Adrenal gland (tissue), 12 donors: ENCODE data around the gene PIANP. TPM values are rescaled to one million over a fixed set of nuclear protein-coding genes. Genes with fewer than 3 reads are reported as not detected.
"Not testable (repeated sequence)": the region's sequence is repeated elsewhere in the genome, so short reads cannot be mapped to it uniquely, and the experiment has no call there.

Experiments used
- DNase-seq, 7 donors: peaks; one replicate each; pipeline ENCODE4 v3.0.0-alpha.2; 2019 to 2020
- H3K27ac ChIP-seq, 5 donors: fragments of 200-600 bp; sonication (generic) in 4 of 5; 1 replicate in 3 of 5; 2 replicates in 2 of 5; pipeline versions ENCODE4 v1.5.1 to v1.8.0; 2016 to 2020; ENCODE audit warnings: mild to moderate bottlenecking in 1 of 5
- H3K27me3 ChIP-seq: fragments of 200-600 bp; 2 replicates; pipeline ENCODE4 v1.8.0; 2021
- H3K36me3 ChIP-seq, 2 donors: fragments of 200-600 bp; replicated peaks in 1 of 2; 1 replicate in 1 of 2; 2 replicates in 1 of 2; pipeline versions ENCODE4 v1.5.1 to v1.8.0; 2018 to 2022
- H3K4me1 ChIP-seq, 2 donors: fragments of 200-600 bp; replicated peaks in 1 of 2; 1 replicate in 1 of 2; 2 replicates in 1 of 2; pipeline versions ENCODE4 v1.5.1 to v1.8.0; 2018 to 2021
- H3K4me3 ChIP-seq, 4 donors: fragments of 200-600 bp; sonication (generic) in 3 of 4; one replicate each; pipeline ENCODE4 v1.5.1; 2016 to 2018
- H3K9me3 ChIP-seq, 3 donors: fragments of 200-600 bp; sonication (generic) in 1 of 3; replicated peaks in 1 of 3; 1 replicate in 2 of 3; 2 replicates in 1 of 3; pipeline versions ENCODE4 v1.5.1 to v1.8.0; 2016 to 2021
- CTCF ChIP-seq, 6 experiments: fragments of 450-650 bp in 4 of 6; fragments of 200-600 bp in 2 of 6; sonication (generic) in 1 of 6; IDR thresholded peaks; 1 replicate in 5 of 6; 2 replicates in 1 of 6; pipeline versions ENCODE4 v1.5.1 to v1.8.0; 2016 to 2021; ENCODE audit warnings: antibody characterized with exemption in 6 of 6, mild to moderate bottlenecking in 2 of 6, moderate library complexity in 1 of 6
- POLR2A ChIP-seq, 2 donors: fragments of 450-650 bp; IDR thresholded peaks; one replicate each; pipeline ENCODE4 v1.6.1; 2017; ENCODE audit warnings: antibody characterized with exemption in 2 of 2, mild to moderate bottlenecking in 2 of 2, moderate library complexity in 1 of 2
- WGBS, 4 donors: extraction: QIAGEN DNeasy Blood & Tissue Kit in 2 of 4; methylation state at CpG; one replicate each; pipeline versions ENCODE4 v1.1.5 to v1.1.7; 2013 to 2017; 5-methylcytosine and 5-hydroxymethylcytosine counted together
- intact Hi-C, 2 donors: fragments of 100-400 bp; cut with DNase I; formaldehyde crosslinking; loops; one replicate each; pipeline versions ENCODE4 v1.14.1 to v1.15.0; 2022 to 2023
- polyA plus RNA-seq, 3 donors: library from polyadenylated mRNA; stranded (reverse); fragments of 200-250 nt in 2 of 3; fragments of 350-450 nt in 1 of 3; fragmentation: Illumina TruSeq in 1 of 3; extraction: RNeasy Lipid Tissue Mini Kit (QIAGEN cat#74804) in 1 of 3; gene quantifications; one replicate each; pipeline ENCODE4 v1.2.3, GENCODE V29; 2013 to 2014
- total RNA-seq, 9 donors: library from RNA; depleted of rRNA in 4 of 9; stranded (reverse); fragments of >200 nt in 4 of 9; fragments of 120-200 nt in 1 of 9; fragmentation: NEBNext Ultra II Directional in 1 of 9; extraction: Animal tissue kit (Norgen Biotek cat#: 25700) in 1 of 9; gene quantifications; one replicate each; pipeline versions ENCODE4 v1.1.0 to v1.2.4, GENCODE V29; 2013 to 2023
- donor health status: healthy with polysubstance abuse.
- donor health status: Bipolar disorder and iron deficiency.
- donor health status: DM: yes; HTN: yes; CAD: no.
- donor health status: DM: no; HTN: no; CAD: no.
- donor health status: DM: no; HTN: no; CAD: no.
- donor health status: DM: yes; HTN: yes; CAD: no.

Gene PIANP
- total and polyA plus RNA-seq, 12 donors = 0.11 to 5.2 (median 0.96) TPM; not detected in 3

GRCh38 chr12:6745741-6746525 is 45.3 kb upstream of the PIANP start:
- Histone ChIP-seq H3K9me3 (no peaks in the 10 kb centered on the region), H3K4me1 (peaks cover 0 to 2% of the 10 kb centered on the region in 2 donors), H3K27me3 (no peaks in the 10 kb centered on the region), H3K36me3 (peaks cover 0 to 49% of the 10 kb centered on the region in 2 donors), H3K4me3 (no peak overlapping the region), H3K27ac (peak overlapping the region in 2 of 5 donors; percentile 5 to 81)
- WGBS, 4 donors = 62 to 65% (median 65%) methylated on average over 10 to 13 of the region's 13 CpGs
- intact Hi-C loops = loop anchor here in 1 of 2 donors (5.0 to 10.0 kb wide), 2 partner anchors 36 to 79 kb away; partner anchors contain the start of genes GPR162 and P3H3
- no peak for DNase-seq
- TF ChIP-seq CTCF (IDR thresholded peaks at IDR 0.05) (no peak), POLR2A (IDR thresholded peaks at IDR 0.05) (no peak)

GRCh38 chr12:6743300-6743699 is 42.7 kb upstream of the PIANP start:
- H3K27me3 ChIP-seq, DNase-seq, H3K9me3 ChIP-seq, H3K4me1 ChIP-seq, H3K4me3 ChIP-seq, H3K27ac ChIP-seq: not testable (repeated sequence)
- peaks cover 0 to 23% of the 10 kb centered on the region in 2 donors for H3K36me3 ChIP-seq
- intact Hi-C loops = loop anchor here in 1 of 2 donors (10.0 kb wide), 1 partner anchor 82 kb away; the partner anchor contains the start of genes GPR162 and P3H3
- 43 to 61% (median 51%) methylated on average over 7 of the region's 7 CpGs for WGBS, 4 donors

- H3K9me3 ChIP-seq = no peaks in the 10 kb centered on the region
- TF ChIP-seq POLR2A (IDR thresholded peaks at IDR 0.05) (no peak), CTCF (IDR thresholded peaks at IDR 0.05) (no peak)
- DNase-seq = no peak
- no peaks in the 10 kb centered on the region for H3K27me3 ChIP-seq
- H3K36me3 ChIP-seq = peaks cover 0 to 18% of the 10 kb centered on the region in 2 donors
- WGBS, 4 donors = 43 to 49% (median 45%) methylated on average over 3 of the region's 3 CpGs
- no peaks in the 10 kb centered on the region for H3K4me1 ChIP-seq
- no peak overlapping the region for H3K4me3 ChIP-seq
- intact Hi-C loops = loop anchor here in 1 of 2 donors (10.0 kb wide), 1 partner anchor 82 kb away; the partner anchor contains the start of genes GPR162 and P3H3
- H3K27ac ChIP-seq = peak overlapping the region in 1 of 5 donors; percentile 10
Observed at GRCh38 chr12:6742834-6743233, 42.2 kb upstream of the PIANP start.

- not testable (repeated sequence) for H3K9me3 ChIP-seq, H3K27me3 ChIP-seq, H3K4me1 ChIP-seq, H3K4me3 ChIP-seq, DNase-seq, H3K27ac ChIP-seq
- intact Hi-C loops = loop anchor here in 1 of 2 donors (10.0 kb wide), 1 partner anchor 83 kb away; the partner anchor contains the start of genes GPR162 and P3H3
- H3K36me3 ChIP-seq = peaks cover 0 to 10% of the 10 kb centered on the region in 2 donors
- 41 to 55% (median 49%) methylated on average over 8 to 12 of the region's 12 CpGs for WGBS, 4 donors
Observed at GRCh38 chr12:6742080-6742479, 41.5 kb upstream of the PIANP start.

- DNase-seq = no peak
- no peak overlapping the region for H3K27ac ChIP-seq
- H3K9me3 ChIP-seq = no peaks in the 10 kb centered on the region
- H3K4me1 ChIP-seq = peaks cover 14 to 17% of the 10 kb centered on the region in 2 donors
- 94 to 97% (median 94%) methylated on average over 5 of the region's 5 CpGs for WGBS, 4 donors
- TF ChIP-seq POLR2A (IDR thresholded peaks at IDR 0.05) (no peak), CTCF (IDR thresholded peaks at IDR 0.05) (no peak)
- no peak overlapping the region for H3K4me3 ChIP-seq
- peaks cover 0 to 3% of the 10 kb centered on the region in 2 donors for H3K36me3 ChIP-seq
- intact Hi-C loops = loop anchor here in 1 of 2 donors (5.0 kb wide), 1 partner anchor 41 kb away; no protein-coding TSS in a partner anchor
- no peaks in the 10 kb centered on the region for H3K27me3 ChIP-seq
Observed at GRCh38 chr12:6736754-6737153, 36.1 kb upstream of the PIANP start.
